Thyroid gland (tissue), 4 donors: ENCODE measurements around the gene ABCD3.
"Not testable (repeated sequence)": the region's sequence is repeated elsewhere in the genome, so short reads cannot be mapped to it uniquely, and the experiment has no call there.

Experiments
- CTCF ChIP-seq, 6 experiments: fragments of 200-600 bp in 3 of 6; fragments of 450-650 bp in 3 of 6; sonication (generic) in 3 of 6; IDR thresholded peaks; one replicate each; pipeline ENCODE4 v1.5.1; 2016 to 2019; ENCODE audit warnings: antibody characterized with exemption in 6 of 6, mild to moderate bottlenecking in 2 of 6, inconsistent platforms in 1 of 6, moderate library complexity in 1 of 6
- POLR2A ChIP-seq, 2 donors: fragments of 450-650 bp; IDR thresholded peaks; one replicate each; pipeline ENCODE4 v1.6.1; 2017; ENCODE audit warnings: antibody characterized with exemption in 2 of 2, mild to moderate bottlenecking in 2 of 2, moderate library complexity in 1 of 2

GRCh38 chr1:94378493-94378892 lies 39.7 kb upstream of the ABCD3 start:
- TF ChIP-seq CTCF, POLR2A (IDR thresholded peaks at IDR 0.05): not testable (repeated sequence)
